Ovary (tissue), 3 donors: ENCODE measurements around the gene CRYGD.

Experiments
- EP300 ChIP-seq: sonication (generic); formaldehyde crosslinking; IDR thresholded peaks from one replicate; pipeline ENCODE4 v1.6.1; 2017; ENCODE audit warnings: antibody characterized with exemption
- POLR2A ChIP-seq: fragments of 450-650 bp; IDR thresholded peaks from one replicate; pipeline ENCODE4 v1.6.1; 2017; ENCODE audit warnings: antibody characterized with exemption, mild to moderate bottlenecking, moderate library complexity
- TF ChIP-seq, protein P1 (sequence below), 3 donors: fragments of 450-650 bp in 2 of 3; fragments of 200-600 bp in 1 of 3; IDR thresholded peaks; one replicate each; pipeline versions ENCODE4 v1.5.1 to v1.8.0; 2016 to 2022; ENCODE audit warnings: antibody characterized with exemption in 3 of 3, mild to moderate bottlenecking in 1 of 3
- donor health status: DM: no; HTN: no; CAD: no.

DNA sequence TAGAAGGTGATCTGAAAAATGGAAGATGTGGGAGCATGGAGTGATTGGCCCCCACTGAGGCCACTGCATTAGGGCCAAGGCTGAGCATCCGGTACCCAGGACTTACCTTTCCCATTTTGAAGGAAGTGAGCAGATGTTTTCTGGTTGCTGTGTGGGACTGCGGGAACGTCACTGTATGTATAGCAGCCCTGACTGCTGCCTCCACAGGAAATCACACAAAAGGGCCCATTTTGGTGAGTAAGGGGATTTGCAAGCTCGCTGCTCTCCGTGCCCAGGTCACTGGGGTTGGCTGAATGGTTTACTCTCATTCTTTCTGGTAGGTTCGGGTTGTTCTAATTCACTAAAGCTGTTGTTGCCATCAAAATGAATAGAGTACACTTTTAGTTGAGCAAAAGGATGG lies 21.7 kb upstream of the CRYGD start, which contains the start of gene CRYGB:
- TF ChIP-seq, protein P1, sequence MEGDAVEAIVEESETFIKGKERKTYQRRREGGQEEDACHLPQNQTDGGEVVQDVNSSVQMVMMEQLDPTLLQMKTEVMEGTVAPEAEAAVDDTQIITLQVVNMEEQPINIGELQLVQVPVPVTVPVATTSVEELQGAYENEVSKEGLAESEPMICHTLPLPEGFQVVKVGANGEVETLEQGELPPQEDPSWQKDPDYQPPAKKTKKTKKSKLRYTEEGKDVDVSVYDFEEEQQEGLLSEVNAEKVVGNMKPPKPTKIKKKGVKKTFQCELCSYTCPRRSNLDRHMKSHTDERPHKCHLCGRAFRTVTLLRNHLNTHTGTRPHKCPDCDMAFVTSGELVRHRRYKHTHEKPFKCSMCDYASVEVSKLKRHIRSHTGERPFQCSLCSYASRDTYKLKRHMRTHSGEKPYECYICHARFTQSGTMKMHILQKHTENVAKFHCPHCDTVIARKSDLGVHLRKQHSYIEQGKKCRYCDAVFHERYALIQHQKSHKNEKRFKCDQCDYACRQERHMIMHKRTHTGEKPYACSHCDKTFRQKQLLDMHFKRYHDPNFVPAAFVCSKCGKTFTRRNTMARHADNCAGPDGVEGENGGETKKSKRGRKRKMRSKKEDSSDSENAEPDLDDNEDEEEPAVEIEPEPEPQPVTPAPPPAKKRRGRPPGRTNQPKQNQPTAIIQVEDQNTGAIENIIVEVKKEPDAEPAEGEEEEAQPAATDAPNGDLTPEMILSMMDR (IDR thresholded peaks at IDR 0.05) = no peak
- TF ChIP-seq EP300 (no peak), POLR2A (no peak)
